HTR-8/SVneo (cell line): Measurements from ENCODE around the gene OR2H1.

ENCODE experiments used
- DNase-seq: peaks from one replicate; pipeline ENCODE4 v3.0.0; 2011; ENCODE audit warnings: low spot score, mixed read lengths; ENCODE audit not compliant: insufficient read length
- FAIRE-seq: peaks from 2 replicates; lab custom pipeline; 2011; peaks lifted over from hg19 to GRCh38; lab: Jason Lieb, UNC

The OR2H1 gene

DNA sequence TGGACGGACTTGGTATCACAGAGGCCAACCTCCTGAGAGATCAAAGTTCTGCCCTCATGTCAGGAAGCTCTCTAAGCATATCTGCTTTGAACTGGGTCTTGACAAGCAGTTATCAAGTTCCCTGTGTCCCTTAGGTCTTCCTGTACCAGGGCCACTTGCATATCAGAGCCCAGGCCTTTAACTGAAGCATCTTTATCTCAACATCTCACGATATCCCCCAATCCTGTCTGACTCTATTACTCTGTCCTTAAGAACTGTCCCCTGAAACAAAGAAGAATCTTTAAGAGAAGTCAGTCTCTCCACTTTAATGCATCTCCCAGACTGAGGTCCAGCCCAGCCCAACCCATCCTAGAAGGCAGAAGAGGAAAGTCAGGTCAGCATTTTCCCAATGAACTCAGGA is 22.6 kb downstream of the OR2H1 start:
- no peak for FAIRE-seq

DNA sequence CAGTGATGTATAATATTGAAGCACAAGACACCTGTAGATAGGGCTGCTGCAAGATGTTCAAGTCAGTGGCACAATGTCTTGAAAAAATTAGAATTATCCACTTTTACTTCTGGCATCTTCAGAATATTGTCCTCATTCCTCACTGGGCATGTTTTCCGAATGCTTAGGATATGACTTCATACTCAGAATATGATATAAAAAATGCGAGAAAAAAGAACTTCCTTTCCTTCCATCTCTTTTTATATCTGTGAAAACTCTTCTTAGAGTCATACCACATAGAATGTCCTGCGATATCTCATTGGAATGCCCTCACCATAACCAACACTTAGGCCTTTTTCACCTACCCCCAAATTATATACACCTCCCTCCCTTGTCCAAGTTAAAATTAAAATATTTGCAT is 26.2 kb downstream of the OR2H1 start:
- DNase-seq = no peak

More for the DNA sequence above, 22.6 kb downstream of the OR2H1 start:
- no peak for DNase-seq

GRCh38 chr6:29483735-29484134 is 26.8 kb downstream of the OR2H1 start:
- DNase-seq (no peak), FAIRE-seq (no peak)

More for the DNA sequence above, 26.2 kb downstream of the OR2H1 start:
- FAIRE-seq = no peak

GRCh38 chr6:29486577-29486976 is 29.6 kb downstream of the OR2H1 start:
- FAIRE-seq (no peak), DNase-seq (no peak)

GRCh38 chr6:29487131-29487530 is 30.2 kb downstream of the OR2H1 start:
- no peak for FAIRE-seq
- no peak for DNase-seq

- no peak for FAIRE-seq
These were observed 30.7 kb downstream of the OR2H1 start, which contains the start of gene MAS1L for GRCh38 chr6:29487660-29488059. Gene MAS1L, minus strand, starts transcription at chr6:29487956. Its CDS starts 54 bp downstream, at chr6:29487902.

DNA sequence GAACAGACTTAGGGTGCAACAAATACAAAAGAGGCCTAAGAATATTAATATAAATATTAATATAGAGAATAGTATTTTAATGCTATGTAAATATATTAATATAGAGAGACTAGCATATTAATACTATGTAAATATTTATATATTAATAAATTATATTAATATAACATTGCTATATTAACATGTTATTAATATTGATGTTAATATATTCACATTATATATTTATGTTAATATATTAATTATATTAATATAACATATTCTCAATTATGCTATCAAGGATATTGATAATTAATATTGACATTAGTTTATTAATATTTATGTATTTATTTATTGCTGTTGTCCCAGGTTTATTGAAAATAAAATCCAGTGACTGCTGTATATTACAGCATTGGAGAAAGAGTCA is 31.9 kb downstream of the OR2H1 start:
- no peak for DNase-seq
- no peak for FAIRE-seq

More at GRCh38 chr6:29487660-29488059, 30.7 kb downstream of the OR2H1 start, which contains the start of gene MAS1L:
- DNase-seq = no peak

- FAIRE-seq (no peak), DNase-seq (no peak)
These were observed 32.3 kb downstream of the OR2H1 start for GRCh38 chr6:29489286-29489685.

GRCh38 chr6:29490055-29490454 is 33.1 kb downstream of the OR2H1 start:
- DNase-seq = no peak

DNA sequence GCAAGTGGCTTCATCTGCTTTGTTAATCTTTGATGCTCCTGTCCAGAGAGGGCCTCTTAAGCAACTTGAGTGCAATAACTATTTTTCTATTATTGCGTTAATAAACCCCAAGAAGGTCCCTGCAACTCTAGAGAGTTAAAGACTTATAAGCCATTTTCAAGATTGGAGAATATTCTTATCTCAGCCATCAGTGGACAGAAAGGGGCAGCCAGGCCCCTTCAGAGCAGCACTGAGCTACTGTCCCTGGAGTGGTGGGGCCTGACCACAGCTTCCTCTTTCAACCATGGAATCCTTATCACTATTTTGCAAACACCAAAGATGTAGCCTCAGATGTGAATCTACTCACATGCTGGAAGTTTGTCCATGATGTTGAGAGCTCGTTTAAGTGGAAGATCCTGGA is 33.6 kb downstream of the OR2H1 start:
- no peak for FAIRE-seq

More at GRCh38 chr6:29490055-29490454, 33.1 kb downstream of the OR2H1 start:
- FAIRE-seq = no peak

GRCh38 chr6:29491574-29491973 is 34.6 kb downstream of the OR2H1 start:
- FAIRE-seq = no peak
- no peak for DNase-seq

More for the DNA sequence above, 33.6 kb downstream of the OR2H1 start:
- DNase-seq = no peak

DNA sequence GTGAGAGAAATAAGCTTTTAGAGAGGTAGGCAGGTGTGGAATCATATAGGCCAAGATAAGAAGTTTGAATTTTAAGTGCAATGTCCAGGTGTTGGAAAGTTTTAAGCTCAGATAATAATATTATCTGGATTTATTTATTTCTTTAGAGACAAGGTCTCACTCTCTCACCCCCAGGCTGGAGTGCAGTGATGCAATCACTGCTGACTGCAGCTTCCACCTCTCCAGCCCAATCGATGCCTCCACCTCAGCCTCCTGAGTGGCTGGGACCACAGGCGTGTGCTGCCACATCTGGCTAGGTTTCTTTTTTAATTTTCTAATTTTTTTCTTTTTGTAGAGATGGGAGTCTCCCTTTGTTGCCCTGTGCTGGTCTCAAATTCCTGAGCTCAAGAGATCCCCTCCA is 36.3 kb downstream of the OR2H1 start:
- no peak for FAIRE-seq
- DNase-seq = no peak

- no peak for DNase-seq
These were observed 37.2 kb downstream of the OR2H1 start for GRCh38 chr6:29494131-29494530.

GRCh38 chr6:29495571-29495970 is 38.6 kb downstream of the OR2H1 start:
- DNase-seq (no peak), FAIRE-seq (no peak)

More at GRCh38 chr6:29494131-29494530, 37.2 kb downstream of the OR2H1 start:
- FAIRE-seq = no peak

DNA sequence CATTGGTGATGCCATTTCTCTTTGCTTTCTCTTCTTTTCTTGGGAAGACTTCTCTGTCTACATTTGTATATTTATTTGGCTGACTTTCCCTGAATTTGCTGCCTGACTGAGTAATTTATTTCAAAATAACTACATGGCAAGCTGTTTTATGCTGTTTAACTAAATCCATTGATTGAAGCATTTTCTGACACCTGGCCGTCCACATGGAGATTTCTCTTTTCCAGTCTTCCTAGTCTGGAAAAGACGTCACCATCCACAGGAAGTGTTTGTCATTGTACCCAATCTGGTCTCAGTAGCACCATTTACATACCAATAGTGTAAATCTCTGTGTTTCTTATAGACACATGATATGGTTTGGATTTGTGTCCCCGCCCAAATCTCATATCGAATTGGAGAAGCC is 40.0 kb downstream of the OR2H1 start:
- FAIRE-seq (no peak), DNase-seq (no peak)

GRCh38 chr6:29499704-29500103 is 42.7 kb downstream of the OR2H1 start:
- no peak for FAIRE-seq
- DNase-seq = no peak

GRCh38 chr6:29500594-29500993 is 43.6 kb downstream of the OR2H1 start:
- DNase-seq (no peak), FAIRE-seq (no peak)

GRCh38 chr6:29501106-29501505 is 44.2 kb downstream of the OR2H1 start:
- DNase-seq = no peak
- no peak for FAIRE-seq

DNA sequence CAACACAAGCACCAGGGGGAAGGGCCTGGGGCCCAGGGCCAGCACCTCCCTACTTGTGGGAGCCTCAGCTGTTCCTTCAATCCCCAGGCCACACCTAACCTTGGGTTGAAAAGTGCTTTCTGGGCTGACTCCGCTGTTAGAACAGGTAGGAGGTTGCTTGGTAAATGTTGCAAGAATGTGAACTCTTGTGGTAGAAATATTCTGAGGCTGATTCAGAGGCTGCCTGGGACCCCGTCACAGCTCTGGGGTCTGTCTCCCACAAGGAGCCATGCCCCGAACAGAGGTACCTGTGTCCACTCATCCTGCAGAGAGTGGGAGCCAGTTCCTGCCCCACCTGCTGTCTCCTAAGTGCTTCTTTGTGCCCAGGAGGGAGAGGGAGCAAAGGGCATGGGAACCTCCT is 45.2 kb downstream of the OR2H1 start:
- FAIRE-seq = no peak
- DNase-seq = no peak

DNA sequence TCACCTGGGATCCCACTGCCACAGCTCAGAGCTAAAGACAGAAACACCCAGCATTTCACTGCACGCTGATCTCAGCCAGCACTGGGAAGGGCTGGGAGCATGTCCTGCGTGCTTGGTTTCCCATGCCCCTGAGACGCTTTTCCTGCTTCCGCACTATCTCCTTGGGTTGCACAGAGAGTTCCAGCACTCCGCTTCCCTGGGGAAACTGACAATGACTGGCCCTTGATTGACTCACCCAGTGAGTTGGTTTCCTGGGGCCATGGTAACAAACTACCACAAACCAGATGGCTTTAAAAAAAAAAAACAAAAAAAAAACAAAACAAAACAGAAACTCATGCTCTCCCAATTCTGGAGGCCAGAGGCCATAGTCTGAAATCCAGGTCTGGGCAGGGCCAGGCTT is 45.6 kb downstream of the OR2H1 start:
- DNase-seq (no peak), FAIRE-seq (no peak)

GRCh38 chr6:29504961-29505360 is 48.0 kb downstream of the OR2H1 start:
- no peak for DNase-seq

GRCh38 chr6:29505808-29506207 is 48.9 kb downstream of the OR2H1 start:
- FAIRE-seq = no peak
- no peak for DNase-seq

More at GRCh38 chr6:29504961-29505360, 48.0 kb downstream of the OR2H1 start:
- no peak for FAIRE-seq
